GM19468 (cell line): ENCODE results near the gene GCDH.
"Not testable (repeated sequence)": the region's sequence is repeated elsewhere in the genome, so short reads cannot be mapped to it uniquely, and the experiment has no call there.

ENCODE experiments used
- ATAC-seq: cut with Tn5 transposase; IDR thresholded peaks from one replicate; pipeline ENCODE4 v1.9.1; 2021; ENCODE audit warnings: mild to moderate bottlenecking, moderate library complexity, moderate number of reproducible peaks; ENCODE audit not compliant: unreplicated experiment; ENCODE audit errors: extremely low read depth

GCDH gene

GRCh38 chr19:12896460-12896859, 5.5 kb downstream of the GCDH start:
- no peak for ATAC-seq

GRCh38 chr19:12899891-12900518, 9.0 kb downstream of the GCDH start:
- ATAC-seq, result peak; percentile 54

DNA sequence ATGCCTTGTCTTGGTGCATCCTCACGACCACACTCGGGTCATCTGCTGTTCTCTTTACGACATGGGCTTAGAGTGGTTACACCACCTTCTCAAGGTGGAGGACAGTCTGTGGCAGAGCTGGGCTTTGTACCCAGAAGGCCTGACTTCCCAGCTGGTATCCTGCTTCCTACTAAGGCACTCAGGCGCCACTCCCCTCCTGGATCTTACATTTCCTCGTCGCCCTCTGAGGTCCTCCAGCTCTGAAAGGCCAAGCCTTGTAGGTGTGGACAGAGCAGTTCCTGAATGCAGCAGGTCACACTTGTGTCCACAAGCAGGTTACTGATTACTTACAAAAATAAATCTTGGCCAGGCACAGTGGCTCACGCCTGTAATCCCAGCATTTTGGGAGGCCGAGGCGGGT, 16.2 kb downstream of the GCDH start:
- no peak for ATAC-seq

DNA sequence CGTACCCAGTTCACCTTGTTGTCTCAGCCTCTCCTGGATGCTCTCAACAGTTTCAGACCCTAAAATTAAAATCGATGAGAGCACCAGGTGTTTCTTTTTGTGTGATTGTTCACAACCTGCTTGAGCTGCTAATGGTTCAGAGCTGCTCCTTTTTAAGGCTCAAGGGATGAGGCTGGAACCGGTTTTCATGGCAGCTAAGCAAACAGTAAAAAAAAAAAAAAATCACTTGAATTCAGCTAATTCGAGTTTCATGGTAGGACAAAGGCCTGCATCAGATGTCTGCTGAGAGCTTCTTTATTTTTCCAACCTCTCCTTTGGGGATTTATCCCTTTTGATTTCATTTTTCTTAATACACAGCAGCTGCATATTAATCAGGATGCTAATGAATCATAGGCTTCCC, 21.6 kb downstream of the GCDH start:
- no peak for ATAC-seq

DNA sequence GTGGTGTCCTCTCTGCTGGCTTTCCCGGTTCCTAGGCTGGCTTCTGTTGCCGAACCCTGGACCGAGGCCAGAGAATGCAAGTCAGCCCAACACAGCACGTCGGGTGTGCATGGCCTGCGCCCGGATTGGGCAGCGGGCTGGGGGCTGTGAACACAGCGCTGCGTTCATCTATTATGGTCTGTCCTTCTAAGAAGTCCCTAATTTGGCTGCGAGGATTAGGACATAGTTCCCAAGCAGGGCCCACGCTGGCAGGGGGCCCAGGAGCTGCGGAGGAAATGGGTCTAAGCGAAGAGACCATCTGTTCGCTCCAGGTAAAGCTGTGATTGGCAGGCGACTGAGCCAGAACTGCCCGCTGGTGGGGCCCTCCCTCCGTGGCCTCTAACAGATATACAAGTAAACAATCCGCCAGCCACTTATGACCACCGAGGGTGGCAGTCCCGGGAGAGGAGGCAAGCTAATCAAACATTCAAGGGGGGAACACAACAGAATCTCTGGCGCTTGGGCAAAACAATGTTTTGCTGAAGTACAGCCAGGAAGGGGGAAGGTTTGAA, 22.1 kb downstream of the GCDH start:
- ATAC-seq, result no peak

- no peak for ATAC-seq
These were observed 23.1 kb downstream of the GCDH start for GRCh38 chr19:12913851-12914690.

- not testable (repeated sequence) for ATAC-seq
These were observed 24.9 kb downstream of the GCDH start for GRCh38 chr19:12915860-12916259.

- no peak for ATAC-seq
These were observed 27.3 kb downstream of the GCDH start for GRCh38 chr19:12918253-12918652.

DNA sequence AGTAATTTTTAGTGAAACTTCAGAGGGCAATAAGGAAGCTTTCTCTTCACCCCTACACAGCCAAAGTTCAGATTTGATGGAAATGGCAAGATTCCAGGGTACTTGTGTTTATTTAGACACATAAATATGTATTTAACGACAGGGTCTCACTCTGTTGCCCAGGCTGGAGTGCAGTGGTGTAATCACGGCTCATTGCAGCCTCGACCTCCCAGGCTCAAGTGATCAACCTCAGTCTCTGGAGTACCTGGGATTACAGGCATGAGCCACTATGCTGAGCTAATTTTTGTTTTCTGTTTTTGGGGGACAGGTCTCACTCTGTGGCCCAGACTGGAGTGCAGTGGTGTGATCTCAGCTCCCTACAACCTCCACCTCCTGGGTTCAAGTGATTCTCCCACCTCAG, 30.1 kb downstream of the GCDH start:
- no peak for ATAC-seq

- no peak for ATAC-seq
These were observed 32.0 kb downstream of the GCDH start for GRCh38 chr19:12922959-12923358.

GRCh38 chr19:12924621-12925310, 33.8 kb downstream of the GCDH start:
- no peak for ATAC-seq

DNA sequence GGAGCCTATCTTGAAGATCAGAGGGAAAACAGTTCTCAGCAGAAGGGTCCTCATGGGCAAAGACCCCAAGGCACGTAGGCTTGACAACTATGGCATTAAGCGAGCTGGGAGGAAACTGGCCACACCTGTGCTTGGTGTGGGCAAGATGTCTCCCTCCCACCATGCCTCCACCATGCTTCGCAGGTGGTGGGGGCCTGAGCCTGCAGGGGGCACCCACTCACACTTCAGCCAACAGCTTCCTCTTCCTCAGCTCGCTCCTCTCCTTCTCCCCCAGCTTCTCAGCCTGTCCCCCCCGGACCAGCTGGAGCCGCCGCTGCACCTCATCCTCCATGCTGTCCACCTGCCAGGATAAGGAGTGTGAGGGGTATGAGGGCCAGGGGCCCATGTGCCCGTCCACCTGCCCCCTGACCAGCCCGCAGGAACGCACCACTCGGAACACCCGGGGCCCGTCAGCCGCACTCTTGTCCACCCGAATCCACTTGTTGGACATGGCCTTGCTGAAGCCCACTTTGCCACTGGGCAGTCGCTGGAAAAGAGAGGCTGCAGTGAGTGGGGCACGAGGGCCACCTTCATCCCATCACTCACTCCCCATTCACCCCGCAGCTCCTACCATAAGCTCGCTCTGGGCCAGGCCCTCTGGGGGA, 39.2 kb downstream of the GCDH start:
- ATAC-seq, result no peak

DNA sequence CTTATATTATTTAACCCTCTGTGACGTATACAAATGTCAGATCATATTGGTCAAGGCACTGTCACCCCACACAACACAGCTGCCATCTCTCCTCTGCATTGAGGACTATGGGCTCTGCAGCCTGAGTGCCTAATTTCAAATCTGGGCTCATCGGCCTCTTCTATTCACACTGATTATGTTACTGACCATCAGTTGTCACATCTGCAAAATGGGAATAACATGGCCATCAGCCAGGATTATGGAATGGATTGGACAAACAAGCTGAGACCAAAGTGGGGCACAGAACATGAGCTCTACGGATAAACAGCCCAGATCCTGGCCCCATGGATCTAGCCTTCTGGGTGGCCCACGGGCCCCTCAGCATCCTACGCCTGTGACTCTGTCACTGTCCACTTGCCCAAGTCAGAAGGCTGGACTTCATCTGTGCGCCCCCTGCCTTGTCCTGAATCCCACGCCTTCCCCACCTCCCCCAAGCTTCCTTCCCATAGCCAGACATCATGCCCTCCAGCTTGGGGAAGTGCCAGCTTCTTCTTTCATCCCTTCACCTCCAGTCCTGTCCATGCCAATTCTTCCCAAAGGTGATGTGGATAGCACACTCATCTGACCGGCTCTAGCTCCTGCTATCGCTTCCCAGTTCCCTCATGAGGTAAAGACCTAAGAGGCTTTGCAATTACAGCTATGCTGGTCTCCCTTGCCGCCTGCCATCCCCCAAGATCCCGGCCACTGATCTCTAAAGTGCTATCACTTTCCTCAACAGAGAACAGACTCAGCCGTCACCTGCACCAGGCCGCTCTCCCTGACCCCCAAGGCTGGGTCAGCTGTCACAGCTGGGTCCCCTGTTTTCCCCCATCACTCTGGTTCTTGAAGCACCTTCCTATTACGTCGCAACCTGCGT, 41.7 kb downstream of the GCDH start:
- no peak for ATAC-seq

GRCh38 chr19:12933287-12934072, 42.5 kb downstream of the GCDH start, which contains the start of gene FARSA:
FARSA (minus strand) TSS chr19:12933711; CDS start chr19:12933696, 15 bp downstream.
- no peak for ATAC-seq

DNA sequence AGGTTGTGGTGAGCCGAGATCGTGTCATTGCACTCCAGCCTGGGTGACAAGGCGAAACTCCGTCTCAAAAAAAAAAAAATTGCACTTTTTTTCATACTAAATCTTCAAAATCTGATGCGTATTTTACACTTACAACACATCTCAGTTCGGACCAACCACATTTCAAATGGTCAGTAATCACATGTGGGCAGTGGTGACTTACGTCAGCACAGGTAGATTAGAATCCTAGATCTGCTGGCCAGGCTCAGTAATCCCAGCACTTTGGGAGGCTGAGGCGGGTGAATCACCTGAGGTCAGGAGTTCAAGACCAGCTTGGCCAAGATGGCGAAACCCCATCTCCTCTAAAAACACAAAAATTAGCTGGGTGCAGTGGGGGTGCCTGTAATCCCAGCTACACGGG, 44.1 kb downstream of the GCDH start:
- no peak for ATAC-seq

GRCh38 chr19:12936582-12936981, 45.6 kb downstream of the GCDH start:
- ATAC-seq, result no peak

- ATAC-seq, result no peak
These were observed 46.4 kb downstream of the GCDH start for GRCh38 chr19:12937093-12937926.
